ENCODE measurements around the gene PRR5L.

PRR5L gene

GRCh38 chr11:36499315-36499714 is 203.2 kb downstream of the PRR5L start:
- peaks cover 28% of the 10 kb centered on the region for H3K4me1 ChIP-seq (ENCODE audit: low read length)
- H3K36me3 ChIP-seq (replicated peaks; ENCODE audit: insufficient read depth, low read length), result no peaks in the 10 kb centered on the region; the same call in 1 of the 2 replicates
- H3K4me3 ChIP-seq (ENCODE audit: low read length), result peak overlapping the region; percentile 13; the same call in 1 of the 2 replicates
- no peak overlapping the region for H3K9ac ChIP-seq (ENCODE audit: low read length)
- no peak overlapping the region for H2AFZ ChIP-seq (ENCODE audit: low read length)
- TF ChIP-seq, protein P1, sequence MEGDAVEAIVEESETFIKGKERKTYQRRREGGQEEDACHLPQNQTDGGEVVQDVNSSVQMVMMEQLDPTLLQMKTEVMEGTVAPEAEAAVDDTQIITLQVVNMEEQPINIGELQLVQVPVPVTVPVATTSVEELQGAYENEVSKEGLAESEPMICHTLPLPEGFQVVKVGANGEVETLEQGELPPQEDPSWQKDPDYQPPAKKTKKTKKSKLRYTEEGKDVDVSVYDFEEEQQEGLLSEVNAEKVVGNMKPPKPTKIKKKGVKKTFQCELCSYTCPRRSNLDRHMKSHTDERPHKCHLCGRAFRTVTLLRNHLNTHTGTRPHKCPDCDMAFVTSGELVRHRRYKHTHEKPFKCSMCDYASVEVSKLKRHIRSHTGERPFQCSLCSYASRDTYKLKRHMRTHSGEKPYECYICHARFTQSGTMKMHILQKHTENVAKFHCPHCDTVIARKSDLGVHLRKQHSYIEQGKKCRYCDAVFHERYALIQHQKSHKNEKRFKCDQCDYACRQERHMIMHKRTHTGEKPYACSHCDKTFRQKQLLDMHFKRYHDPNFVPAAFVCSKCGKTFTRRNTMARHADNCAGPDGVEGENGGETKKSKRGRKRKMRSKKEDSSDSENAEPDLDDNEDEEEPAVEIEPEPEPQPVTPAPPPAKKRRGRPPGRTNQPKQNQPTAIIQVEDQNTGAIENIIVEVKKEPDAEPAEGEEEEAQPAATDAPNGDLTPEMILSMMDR (IDR thresholded peaks at IDR 0.05; ENCODE audit: low read length), result no peak
- TF ChIP-seq EZH2 (optimal IDR thresholded peaks at IDR 0.05; ENCODE audit: low read depth, low read length), result no peak
- no peak for TF ChIP-seq EZH2phosphoT487 (IDR thresholded peaks at IDR 0.05; ENCODE audit: low read length)
- no peaks in the 10 kb centered on the region for H4K20me1 ChIP-seq (ENCODE audit: insufficient read depth, low read length)
- H3F3A ChIP-seq (ENCODE audit: insufficient read depth, low read length), result peaks cover 16% of the 10 kb centered on the region
- DNase-seq, result peak; percentile 27
- peaks cover 32% of the 10 kb centered on the region for H3K79me2 ChIP-seq (ENCODE audit: low read length)
- H3K9me3 ChIP-seq (replicated peaks; ENCODE audit: insufficient read depth, low read length), result no peaks in the 10 kb centered on the region
- H3K27me3 ChIP-seq (replicated peaks; ENCODE audit: insufficient read depth, low read length), result no peaks in the 10 kb centered on the region
- H3K27ac ChIP-seq (ENCODE audit: low read length), result peak overlapping the region; percentile 22; the same call in 1 of the 2 replicates
- H3K9me2 ChIP-seq (replicated peaks; ENCODE audit: insufficient read depth, low read length), result no peaks in the 10 kb centered on the region
- peak overlapping the region; percentile 51 for H3K4me2 ChIP-seq (ENCODE audit: low read depth, low read length)

DNA sequence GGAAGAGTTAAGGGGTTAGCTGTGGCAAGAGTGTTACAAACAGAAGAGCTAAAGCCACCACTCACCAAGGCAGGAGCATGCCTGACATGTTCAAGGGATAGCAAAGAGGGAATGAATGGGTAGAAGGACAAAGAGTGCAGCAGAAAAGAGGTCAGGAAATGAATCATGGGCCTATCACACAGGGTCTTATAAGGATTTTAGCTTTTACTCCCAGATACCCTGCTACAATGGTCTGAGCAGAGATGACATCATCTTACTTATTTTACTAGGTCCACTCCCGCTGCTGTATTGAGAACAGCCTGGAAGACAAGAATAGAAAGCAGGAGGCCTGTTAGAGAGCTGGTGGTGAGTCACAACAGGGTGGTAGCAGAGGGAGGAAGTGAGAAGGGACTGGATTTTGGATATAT is 204.2 kb downstream of the PRR5L start:
- H3K27ac ChIP-seq (ENCODE audit: low read length), result peak overlapping the region; percentile 41; the same call in 1 of the 2 replicates
- TF ChIP-seq EZH2 (optimal IDR thresholded peaks at IDR 0.05; ENCODE audit: low read depth, low read length), result no peak
- TF ChIP-seq, protein P1 (IDR thresholded peaks at IDR 0.05; ENCODE audit: low read length), result no peak
- no peak for TF ChIP-seq EZH2phosphoT487 (IDR thresholded peaks at IDR 0.05; ENCODE audit: low read length)
- H3F3A ChIP-seq (ENCODE audit: insufficient read depth, low read length), result peaks cover 16% of the 10 kb centered on the region
- no peak overlapping the region for H2AFZ ChIP-seq (ENCODE audit: low read length)
- peak overlapping the region; percentile 51; the same call in 1 of the 2 replicates for H3K4me2 ChIP-seq (ENCODE audit: low read depth, low read length)
- peaks cover 42% of the 10 kb centered on the region for H3K79me2 ChIP-seq (ENCODE audit: low read length)
- no peaks in the 10 kb centered on the region; the same call in 1 of the 2 replicates for H3K36me3 ChIP-seq (replicated peaks; ENCODE audit: insufficient read depth, low read length)
- H3K4me3 ChIP-seq (ENCODE audit: low read length), result no peak overlapping the region
- no peaks in the 10 kb centered on the region for H3K9me3 ChIP-seq (replicated peaks; ENCODE audit: insufficient read depth, low read length)
- H3K9ac ChIP-seq (ENCODE audit: low read length), result no peak overlapping the region
- no peaks in the 10 kb centered on the region for H3K27me3 ChIP-seq (replicated peaks; ENCODE audit: insufficient read depth, low read length)
- no peaks in the 10 kb centered on the region for H3K9me2 ChIP-seq (replicated peaks; ENCODE audit: insufficient read depth, low read length)
- H4K20me1 ChIP-seq (ENCODE audit: insufficient read depth, low read length), result no peaks in the 10 kb centered on the region
- H3K4me1 ChIP-seq (ENCODE audit: low read length), result peaks cover 28% of the 10 kb centered on the region
- peak; percentile 63 for DNase-seq

DNA sequence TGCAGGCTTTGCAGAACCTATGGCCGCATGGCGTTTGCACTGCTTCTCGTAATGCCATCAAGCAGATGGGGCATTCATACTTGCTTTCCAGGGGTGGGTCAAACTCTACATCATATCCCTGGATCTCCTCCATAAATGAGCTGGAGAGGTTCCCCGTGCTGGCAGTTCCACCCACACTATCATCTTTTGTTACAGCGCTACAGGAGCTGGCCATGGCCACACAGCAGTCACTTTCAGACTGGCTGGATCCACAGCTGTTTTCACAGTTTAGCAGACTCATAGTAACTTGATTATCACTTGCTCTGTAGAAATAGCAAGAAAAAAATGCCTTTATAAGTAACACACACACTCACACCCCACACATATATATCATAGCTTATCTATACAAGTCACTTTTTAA is 205.1 kb downstream of the PRR5L start:
- no peak overlapping the region; the same call in 1 of the 2 replicates for H3K27ac ChIP-seq (ENCODE audit: low read length)
- no peak for TF ChIP-seq EZH2phosphoT487 (IDR thresholded peaks at IDR 0.05; ENCODE audit: low read length)
- TF ChIP-seq, protein P1 (IDR thresholded peaks at IDR 0.05; ENCODE audit: low read length), result no peak
- no peak for TF ChIP-seq EZH2 (optimal IDR thresholded peaks at IDR 0.05; ENCODE audit: low read depth, low read length)
- H3K9me3 ChIP-seq (replicated peaks; ENCODE audit: insufficient read depth, low read length), result no peaks in the 10 kb centered on the region
- H3K4me3 ChIP-seq (ENCODE audit: low read length), result no peak overlapping the region
- no peaks in the 10 kb centered on the region; the same call in 1 of the 2 replicates for H3K36me3 ChIP-seq (replicated peaks; ENCODE audit: insufficient read depth, low read length)
- no peaks in the 10 kb centered on the region for H4K20me1 ChIP-seq (ENCODE audit: insufficient read depth, low read length)
- no peaks in the 10 kb centered on the region for H3K27me3 ChIP-seq (replicated peaks; ENCODE audit: insufficient read depth, low read length)
- H3F3A ChIP-seq (ENCODE audit: insufficient read depth, low read length), result peaks cover 16% of the 10 kb centered on the region
- H2AFZ ChIP-seq (ENCODE audit: low read length), result no peak overlapping the region
- peak overlapping the region; percentile 51; the same call in 1 of the 2 replicates for H3K4me2 ChIP-seq (ENCODE audit: low read depth, low read length)
- H3K9ac ChIP-seq (ENCODE audit: low read length), result no peak overlapping the region
- H3K79me2 ChIP-seq (ENCODE audit: low read length), result peaks cover 51% of the 10 kb centered on the region
- no peaks in the 10 kb centered on the region for H3K9me2 ChIP-seq (replicated peaks; ENCODE audit: insufficient read depth, low read length)
- H3K4me1 ChIP-seq (ENCODE audit: low read length), result peaks cover 28% of the 10 kb centered on the region
- DNase-seq, result no peak

All from MM.1S (cell line).